Osteoblast (primary cell): ENCODE measurements around the gene ARMC9. TPM values are rescaled to one million over a fixed set of nuclear protein-coding genes. Genes with fewer than 3 reads are reported as not detected.
"Not testable (repeated sequence)": the region's sequence is repeated elsewhere in the genome, so short reads cannot be mapped to it uniquely, and the experiment has no call there.

Experiments
- DNase-seq: peaks from one replicate; pipeline ENCODE4 v3.0.0; 2011; ENCODE audit warnings: low spot score, mixed read lengths; ENCODE audit not compliant: insufficient read length; ENCODE audit errors: missing footprints
- H2AFZ ChIP-seq: 2 replicates; pipeline ENCODE4 v1.6.0; 2011; ENCODE audit warnings: mild to moderate bottlenecking, low read length
- H3K27ac ChIP-seq: 2 replicates; pipeline ENCODE4 v1.5.1; 2011; ENCODE audit warnings: mild to moderate bottlenecking, low read depth, low read length, moderate library complexity
- H3K27me3 ChIP-seq: 2 replicates; pipeline ENCODE4 v1.6.0; 2012; ENCODE audit warnings: mild to moderate bottlenecking, control low read depth, inconsistent platforms, low read length, moderate library complexity; ENCODE audit not compliant: insufficient read depth
- H3K36me3 ChIP-seq: 2 replicates; pipeline ENCODE4 v1.5.1; 2011; ENCODE audit warnings: mild to moderate bottlenecking, low read length, control low read depth, moderate library complexity; ENCODE audit not compliant: insufficient read depth
- H3K4me1 ChIP-seq: 2 replicates; pipeline ENCODE4 v1.5.1; 2011; ENCODE audit warnings: mild to moderate bottlenecking, low read length, control low read depth, moderate library complexity; ENCODE audit not compliant: insufficient read depth
- H3K4me2 ChIP-seq: 2 replicates; pipeline ENCODE4 v1.6.0; 2011; ENCODE audit warnings: mild to moderate bottlenecking, low read length; ENCODE audit not compliant: insufficient read depth
- H3K4me3 ChIP-seq: fragments of 200-600 bp; sonication (generic); 3 replicates; pipeline ENCODE4 v1.5.1; 2012; ENCODE audit warnings: mild to moderate bottlenecking, low read length, inconsistent platforms; ENCODE audit not compliant: insufficient read depth
- H3K79me2 ChIP-seq: 2 replicates; pipeline ENCODE4 v1.6.0; 2012; ENCODE audit warnings: mild to moderate bottlenecking, low read length, control low read depth, inconsistent platforms; ENCODE audit not compliant: insufficient read depth
- H3K9me3 ChIP-seq: 2 replicates; pipeline ENCODE4 v1.5.1; 2011; ENCODE audit warnings: low read depth, low read length, control low read depth
- H4K20me1 ChIP-seq: 2 replicates; pipeline ENCODE4 v1.6.0; 2012; ENCODE audit warnings: mild to moderate bottlenecking, low read length, control low read depth; ENCODE audit not compliant: insufficient read depth
- total RNA-seq: library from RNA; depleted of rRNA; stranded (reverse); fragments of >200 nt; gene quantifications from 2 replicates; pipeline ENCODE4 v1.2.3, GENCODE V29; 2012
- TF ChIP-seq, protein P1 (sequence below): IDR thresholded peaks from 2 replicates; pipeline ENCODE4 v1.5.1; 2011; ENCODE audit warnings: mild to moderate bottlenecking, low read depth, low read length, moderate library complexity; ENCODE audit errors: extremely low read depth

The ARMC9 gene
- total RNA-seq, 1 donor, result 221 TPM

- H3K4me1 ChIP-seq, result no peaks in the 10 kb centered on the region
- no peaks in the 10 kb centered on the region for H3K27me3 ChIP-seq
- no peak overlapping the region for H3K4me2 ChIP-seq
- H3K27ac ChIP-seq, result no peak overlapping the region
- H3K79me2 ChIP-seq, result no peaks in the 10 kb centered on the region
- no peaks in the 10 kb centered on the region for H4K20me1 ChIP-seq
- H3K36me3 ChIP-seq, result no peaks in the 10 kb centered on the region
- no peak for DNase-seq
- TF ChIP-seq, protein P1, sequence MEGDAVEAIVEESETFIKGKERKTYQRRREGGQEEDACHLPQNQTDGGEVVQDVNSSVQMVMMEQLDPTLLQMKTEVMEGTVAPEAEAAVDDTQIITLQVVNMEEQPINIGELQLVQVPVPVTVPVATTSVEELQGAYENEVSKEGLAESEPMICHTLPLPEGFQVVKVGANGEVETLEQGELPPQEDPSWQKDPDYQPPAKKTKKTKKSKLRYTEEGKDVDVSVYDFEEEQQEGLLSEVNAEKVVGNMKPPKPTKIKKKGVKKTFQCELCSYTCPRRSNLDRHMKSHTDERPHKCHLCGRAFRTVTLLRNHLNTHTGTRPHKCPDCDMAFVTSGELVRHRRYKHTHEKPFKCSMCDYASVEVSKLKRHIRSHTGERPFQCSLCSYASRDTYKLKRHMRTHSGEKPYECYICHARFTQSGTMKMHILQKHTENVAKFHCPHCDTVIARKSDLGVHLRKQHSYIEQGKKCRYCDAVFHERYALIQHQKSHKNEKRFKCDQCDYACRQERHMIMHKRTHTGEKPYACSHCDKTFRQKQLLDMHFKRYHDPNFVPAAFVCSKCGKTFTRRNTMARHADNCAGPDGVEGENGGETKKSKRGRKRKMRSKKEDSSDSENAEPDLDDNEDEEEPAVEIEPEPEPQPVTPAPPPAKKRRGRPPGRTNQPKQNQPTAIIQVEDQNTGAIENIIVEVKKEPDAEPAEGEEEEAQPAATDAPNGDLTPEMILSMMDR, result no peak
- no peak overlapping the region for H2AFZ ChIP-seq
- H3K4me3 ChIP-seq, result no peak overlapping the region
- H3K9me3 ChIP-seq, result no peaks in the 10 kb centered on the region
Measured at GRCh38 chr2:231373786-231374349, 175.4 kb downstream of the ARMC9 start.

DNA sequence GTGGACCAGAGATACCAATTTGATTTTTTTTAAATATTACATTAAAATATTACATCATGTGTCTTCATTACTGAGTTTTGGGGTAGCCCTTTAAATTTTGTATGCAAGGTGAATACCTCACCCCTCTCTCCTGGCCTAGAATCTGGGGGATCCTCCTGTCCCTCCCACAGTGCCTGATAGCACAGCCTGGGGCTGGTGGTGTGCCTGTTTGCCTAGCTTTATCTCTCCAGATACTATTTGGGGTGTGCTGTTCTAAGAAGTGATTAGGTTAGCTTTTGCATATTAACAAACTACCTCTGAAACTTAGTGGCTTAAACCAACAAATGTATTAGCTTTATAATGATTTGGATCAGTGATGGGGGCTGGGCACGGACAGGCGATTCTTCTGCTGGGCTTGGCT lies 176.3 kb downstream of the ARMC9 start:
- no peaks in the 10 kb centered on the region for H3K4me1 ChIP-seq
- no peaks in the 10 kb centered on the region for H4K20me1 ChIP-seq
- H3K9me3 ChIP-seq, result no peaks in the 10 kb centered on the region
- DNase-seq, result peak; percentile 38
- H3K4me3 ChIP-seq, result no peak overlapping the region
- H3K27ac ChIP-seq, result no peak overlapping the region
- TF ChIP-seq, protein P1, result no peak
- H3K27me3 ChIP-seq, result no peaks in the 10 kb centered on the region
- no peaks in the 10 kb centered on the region for H3K36me3 ChIP-seq
- H3K4me2 ChIP-seq, result no peak overlapping the region
- H3K79me2 ChIP-seq, result no peaks in the 10 kb centered on the region
- no peak overlapping the region for H2AFZ ChIP-seq

DNA sequence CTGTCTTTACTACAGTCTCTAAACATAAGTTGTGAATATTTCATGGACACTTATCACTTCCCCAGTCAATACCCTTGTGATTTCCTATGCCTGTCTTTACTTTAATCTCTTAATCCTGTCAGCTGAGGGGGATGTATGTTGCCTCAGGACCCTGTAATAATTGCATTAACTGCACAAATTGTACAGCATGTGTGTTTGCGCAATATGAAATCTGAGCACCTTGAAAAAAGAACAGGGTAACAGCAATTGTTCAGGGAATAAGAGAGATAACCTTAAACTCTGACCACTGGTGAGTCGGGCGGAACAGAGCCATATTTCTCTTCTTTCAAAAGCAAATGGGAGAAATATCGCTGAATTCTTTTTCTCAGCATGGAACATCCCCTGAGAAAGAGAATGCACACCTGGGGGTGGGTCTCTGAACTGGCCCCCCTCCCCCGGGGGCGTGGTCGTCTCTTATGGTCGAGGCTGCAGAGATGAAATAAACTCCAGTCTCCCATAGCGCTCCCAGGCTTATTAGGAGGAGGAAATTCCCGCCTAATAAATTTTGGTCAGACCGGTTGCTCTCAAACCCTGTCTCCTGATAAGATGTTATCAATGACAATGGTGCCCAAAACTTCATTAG lies 177.7 kb downstream of the ARMC9 start:
- H3K27me3 ChIP-seq, DNase-seq, H3K4me3 ChIP-seq, H3K4me2 ChIP-seq, H2AFZ ChIP-seq, H3K36me3 ChIP-seq, H3K79me2 ChIP-seq, H3K9me3 ChIP-seq, H3K27ac ChIP-seq, H4K20me1 ChIP-seq, H3K4me1 ChIP-seq: not testable (repeated sequence)

- Histone ChIP-seq H4K20me1 (no peaks in the 10 kb centered on the region), H2AFZ (no peak overlapping the region), H3K27me3 (no peaks in the 10 kb centered on the region), H3K79me2 (no peaks in the 10 kb centered on the region), H3K9me3 (no peaks in the 10 kb centered on the region), H3K4me3 (no peak overlapping the region), H3K4me2 (no peak overlapping the region), H3K27ac (no peak overlapping the region), H3K36me3 (no peaks in the 10 kb centered on the region), H3K4me1 (no peaks in the 10 kb centered on the region)
- TF ChIP-seq, protein P1, result no peak
- DNase-seq, result no peak
Measured at GRCh38 chr2:231376857-231377256, 178.4 kb downstream of the ARMC9 start.
